HG02610 (cell line): Measurements from ENCODE around the gene ZNF143.
"Not testable (repeated sequence)": the region's sequence is repeated elsewhere in the genome, so short reads cannot be mapped to it uniquely, and the experiment has no call there.

ENCODE experiments used
- ATAC-seq: cut with Tn5 transposase; IDR thresholded peaks from one replicate; pipeline ENCODE4 v1.9.1; 2021; ENCODE audit warnings: mild to moderate bottlenecking, moderate library complexity; ENCODE audit not compliant: unreplicated experiment

The ZNF143 gene

GRCh38 chr11:9460322-9461062, at the start of gene ZNF143:
Gene ZNF143 (plus strand): TSS chr11:9461012. CDS start chr11:9471309, 10,297 bp downstream.
- peak; percentile 89 for ATAC-seq

DNA sequence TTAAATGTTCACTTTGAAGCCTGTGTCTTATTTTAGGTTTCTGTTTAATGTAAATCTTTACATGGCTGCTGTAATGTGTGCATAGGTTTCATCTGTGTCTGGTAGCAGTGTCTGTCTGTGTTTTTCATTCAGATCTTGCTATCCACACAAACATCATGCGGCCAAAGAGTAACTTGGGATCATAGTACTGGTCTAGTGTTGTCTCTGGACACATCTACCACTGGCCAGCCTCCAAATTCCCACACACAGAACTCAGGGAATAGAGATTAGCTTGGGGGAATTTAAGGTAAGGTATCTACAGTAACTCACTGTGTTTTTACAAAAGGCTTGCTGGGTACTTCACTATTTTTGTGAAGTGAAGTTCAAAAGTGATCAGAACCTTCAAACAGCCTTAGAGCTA, 32.1 kb upstream of the ZNF143 start:
- ATAC-seq: no peak

DNA sequence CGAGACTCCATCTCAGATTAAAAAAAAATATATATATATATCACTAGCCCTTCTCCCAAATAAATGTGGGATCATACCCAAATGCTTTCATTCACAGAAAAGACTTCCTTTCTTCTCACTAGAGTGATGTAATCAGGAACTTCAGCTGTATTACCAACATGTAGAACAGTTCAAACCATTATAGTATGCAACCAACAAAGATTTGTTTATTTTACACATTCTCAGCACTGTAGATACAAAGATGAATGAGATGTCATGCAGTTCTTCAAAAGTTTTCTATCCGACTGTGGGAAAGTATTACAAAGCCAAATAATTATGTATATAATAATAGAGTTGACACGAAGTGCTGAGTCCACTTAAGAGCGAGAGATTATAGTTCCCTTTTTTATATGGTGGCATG, 22.2 kb upstream of the ZNF143 start:
- no peak for ATAC-seq

- no peak for ATAC-seq
These were observed 14.6 kb upstream of the ZNF143 start for GRCh38 chr11:9446230-9446629.

DNA sequence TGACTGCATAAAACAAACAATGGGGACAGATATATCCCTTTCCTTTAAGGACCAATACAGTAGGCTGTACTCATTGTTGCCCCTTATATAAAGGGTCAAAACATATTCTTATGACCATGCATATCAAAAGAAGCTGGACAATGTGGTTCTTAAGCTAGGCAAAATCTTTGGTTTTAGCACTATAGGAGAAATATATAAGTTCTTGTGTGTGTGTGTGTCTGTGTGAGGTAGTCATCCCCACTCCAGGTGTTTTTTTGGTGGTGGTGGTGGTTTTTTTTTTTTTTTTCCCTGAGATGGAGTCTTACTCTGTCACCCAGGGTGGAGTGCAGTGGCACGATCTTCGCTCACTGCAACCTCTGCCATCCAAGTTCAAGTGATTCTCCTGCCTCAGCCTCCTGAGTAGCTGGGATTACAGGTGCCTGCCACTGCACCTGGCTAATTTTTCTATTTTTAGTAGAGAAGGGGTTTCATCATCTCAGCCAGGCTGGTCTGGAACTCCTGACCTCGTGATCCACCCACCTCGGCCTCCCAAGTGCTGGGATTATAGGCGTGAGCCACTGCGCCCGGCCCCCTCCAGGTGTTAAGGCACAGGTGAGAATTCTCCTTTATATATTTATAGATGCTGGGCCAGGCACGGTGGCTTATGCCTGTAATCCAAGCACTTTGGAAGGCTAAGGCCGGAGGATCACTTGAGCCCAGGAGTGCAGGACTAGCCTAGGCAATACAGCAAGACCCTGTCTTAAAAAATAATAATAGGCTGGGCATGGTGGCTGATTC, 12.0 kb upstream of the ZNF143 start:
- no peak for ATAC-seq

DNA sequence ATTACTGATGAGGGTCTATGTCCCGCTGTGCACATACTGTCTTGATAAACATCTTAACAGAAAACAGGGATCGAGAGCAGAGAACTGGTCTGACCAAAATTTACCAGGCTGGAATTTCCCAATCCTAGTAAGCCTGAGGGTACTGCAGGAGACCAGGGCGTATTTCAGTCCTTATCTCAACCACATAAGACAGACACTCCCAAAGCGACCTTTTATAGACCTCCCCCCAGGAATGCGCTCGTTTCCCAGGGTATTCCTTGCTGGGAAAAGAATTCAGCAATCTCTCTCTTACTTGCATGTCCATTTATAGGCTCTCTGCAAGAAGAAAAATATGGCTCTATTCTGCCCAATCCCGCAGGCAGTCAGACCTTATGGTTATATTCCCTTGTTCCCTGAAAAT, 8.8 kb upstream of the ZNF143 start:
- ATAC-seq: not testable (repeated sequence)

GRCh38 chr11:9455722-9456121, 5.1 kb upstream of the ZNF143 start:
- no peak for ATAC-seq

GRCh38 chr11:9459667-9460321, 1.0 kb upstream of the ZNF143 start:
- ATAC-seq: no peak

DNA sequence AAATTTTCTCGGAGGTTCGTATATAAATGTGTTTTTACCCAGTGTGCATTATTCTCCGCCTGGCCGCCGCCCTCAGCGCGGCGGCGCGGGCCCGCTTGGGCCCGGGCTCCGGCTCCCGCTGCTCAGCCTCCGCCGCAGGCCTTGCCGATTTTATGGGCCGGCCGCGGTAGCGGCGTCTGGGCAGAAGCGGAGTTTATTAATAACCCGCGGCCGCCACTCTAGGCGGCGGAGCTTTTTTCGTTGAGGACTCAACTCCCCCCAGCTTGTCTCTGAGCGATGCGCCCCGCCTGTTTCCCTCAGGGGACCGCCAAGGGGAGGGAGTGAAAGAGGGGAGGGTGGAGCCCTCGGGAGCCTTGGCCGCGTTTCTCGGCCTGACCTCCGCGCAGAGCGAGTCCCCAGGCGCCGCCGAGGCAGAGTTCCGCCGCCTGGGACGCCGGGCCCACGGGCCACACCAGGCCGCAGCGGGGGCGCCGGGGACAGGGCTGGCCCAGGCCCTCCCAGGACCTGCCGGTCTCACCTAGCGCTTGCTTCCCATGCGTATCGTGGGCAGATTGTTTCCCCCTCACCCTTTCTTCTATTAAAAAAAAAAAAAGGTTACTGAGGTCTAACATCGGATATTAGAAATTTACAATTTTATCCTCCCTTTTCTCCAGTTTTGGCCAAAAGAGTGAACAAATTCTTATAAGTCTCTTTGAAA, 399 bp downstream of the ZNF143 start:
- ATAC-seq: peak; percentile 53

GRCh38 chr11:9461760-9462134, 935 bp downstream of the ZNF143 start:
- ATAC-seq: no peak

GRCh38 chr11:9462172-9462799, 1.5 kb downstream of the ZNF143 start:
- no peak for ATAC-seq

DNA sequence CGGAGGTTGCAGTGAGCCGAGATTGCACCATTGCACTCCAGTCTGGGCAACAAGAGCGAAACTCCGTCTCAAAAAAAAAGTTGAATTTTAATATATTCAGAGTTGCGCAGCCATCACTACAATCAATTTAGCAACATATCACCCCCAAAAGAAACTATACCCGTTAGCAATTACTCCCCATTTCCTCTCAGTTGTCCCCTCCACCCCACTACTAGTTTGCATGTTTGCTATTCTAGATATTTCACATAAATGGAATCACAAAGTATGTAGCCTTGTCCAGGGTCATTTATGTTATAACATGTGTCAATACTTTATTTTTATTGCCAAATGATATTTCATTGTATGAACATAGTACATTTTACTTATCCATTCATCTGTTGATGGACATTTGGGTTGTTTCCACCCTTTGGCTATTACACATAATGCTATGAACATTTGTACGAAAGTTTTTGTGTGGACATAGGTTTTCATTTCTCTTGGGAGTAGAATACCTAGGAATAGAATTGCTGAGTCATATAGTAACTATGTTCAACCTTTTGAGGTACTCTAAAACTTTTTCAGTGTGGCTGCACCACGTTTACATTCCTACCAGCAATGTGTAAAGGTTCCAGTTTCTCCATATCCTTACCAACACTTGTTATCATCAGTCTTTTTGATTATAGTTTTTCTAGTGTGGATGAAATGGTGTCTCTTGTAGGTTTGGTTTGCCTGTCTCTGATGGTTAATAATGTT, 2.2 kb downstream of the ZNF143 start:
- no peak for ATAC-seq

- ATAC-seq: no peak
These were observed 10.0 kb downstream of the ZNF143 start for GRCh38 chr11:9470765-9471164.

DNA sequence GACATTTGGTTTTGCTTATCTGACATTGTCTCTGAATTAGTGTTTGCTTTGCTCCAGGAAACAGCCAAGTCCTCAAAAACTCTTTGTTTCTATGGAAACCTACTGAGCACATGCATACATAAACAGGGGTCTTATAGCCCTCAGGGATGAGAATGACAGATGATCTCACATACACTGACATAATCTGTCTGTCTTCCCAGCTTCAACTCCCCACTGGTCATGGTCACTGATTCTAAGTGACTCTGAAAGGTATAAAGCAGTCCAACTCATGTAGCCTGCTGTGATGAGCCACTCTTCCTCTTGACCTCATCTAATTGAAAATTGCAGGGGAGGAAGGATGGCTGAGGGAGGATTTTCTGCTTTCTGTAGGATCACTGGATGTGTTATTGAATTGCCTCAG, 12.6 kb downstream of the ZNF143 start:
- no peak for ATAC-seq

DNA sequence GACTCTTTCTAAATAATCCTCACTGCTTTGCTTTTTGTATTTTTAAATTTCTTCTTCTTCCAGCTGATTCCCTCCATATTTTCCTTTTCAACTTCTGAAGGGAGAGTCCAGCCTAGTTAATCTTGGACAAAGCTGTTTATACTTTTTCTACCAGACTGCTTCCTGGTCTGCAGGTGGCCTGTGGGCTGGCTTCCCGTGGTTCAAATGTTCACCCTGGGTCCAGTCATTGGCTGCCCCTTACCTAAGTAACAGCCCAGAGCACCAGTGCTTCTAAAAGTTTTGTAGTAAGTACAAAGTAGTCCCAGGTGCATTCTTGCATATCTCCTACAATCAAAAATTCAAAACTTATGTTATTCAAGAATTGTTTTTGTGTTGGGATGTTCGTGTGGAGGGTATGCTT, 19.1 kb downstream of the ZNF143 start:
- ATAC-seq: no peak

GRCh38 chr11:9489080-9489765, 28.4 kb downstream of the ZNF143 start:
- no peak for ATAC-seq

DNA sequence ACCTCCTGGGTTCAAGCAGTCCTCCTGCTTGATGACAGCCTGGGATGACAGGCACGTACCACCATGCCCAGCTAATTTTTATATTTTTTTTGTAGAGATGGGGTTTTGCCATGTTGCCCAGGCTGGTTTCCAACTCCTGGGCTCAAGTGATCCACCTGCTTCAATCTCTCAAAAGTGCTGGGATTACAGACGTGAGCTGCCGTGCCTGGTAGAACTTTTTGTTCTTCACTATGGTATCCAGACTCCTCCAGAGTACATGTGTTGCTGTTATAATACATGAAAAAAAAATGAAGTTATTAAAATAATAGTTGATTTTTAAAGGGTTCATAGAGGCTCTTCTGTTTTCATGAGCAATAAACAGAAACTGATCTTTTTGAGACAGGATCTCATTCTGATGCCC, 29.6 kb downstream of the ZNF143 start:
- ATAC-seq: no peak

- ATAC-seq: no peak
These were observed 32.7 kb downstream of the ZNF143 start for GRCh38 chr11:9493492-9493891.

GRCh38 chr11:9494316-9494715, 33.5 kb downstream of the ZNF143 start:
- ATAC-seq: no peak
